ENCODE results near the gene B3GNT9. TPM values are rescaled to one million over a fixed set of nuclear protein-coding genes. Genes with fewer than 3 reads are reported as not detected.

B3GNT9 gene
- total RNA-seq, 4 donors from 2014 or later = 6.8 to 19.2 (median 14.9) TPM

- ATAC-seq (ENCODE audit: low FRiP score) = no peak
- TF ChIP-seq CTCF (IDR thresholded peaks at IDR 0.05) = no peak
- no peak for DNase-seq (ENCODE audit: low spot score)
These were observed 13.3 kb upstream of the B3GNT9 start for GRCh38 chr16:67163999-67164558.

GRCh38 chr16:67163164-67163998, 12.6 kb upstream of the B3GNT9 start:
- DNase-seq (ENCODE audit: low spot score) (no peak), ATAC-seq (ENCODE audit: low FRiP score) (no peak)
- TF ChIP-seq CTCF (IDR thresholded peaks at IDR 0.05) = no peak

GRCh38 chr16:67162506-67163163, 11.8 kb upstream of the B3GNT9 start:
- no peak for TF ChIP-seq CTCF (IDR thresholded peaks at IDR 0.05)
- DNase-seq (ENCODE audit: low spot score) = no peak
- ATAC-seq (ENCODE audit: low FRiP score) = no peak

- no peak for ATAC-seq (ENCODE audit: low FRiP score)
- DNase-seq (ENCODE audit: low spot score) = no peak
- TF ChIP-seq CTCF (IDR thresholded peaks at IDR 0.05) = no peak
These were observed 10.8 kb upstream of the B3GNT9 start for GRCh38 chr16:67161595-67162058.

GRCh38 chr16:67158637-67159600, 8.1 kb upstream of the B3GNT9 start:
- ATAC-seq (ENCODE audit: low FRiP score) = peak; percentile 28
- no peak for TF ChIP-seq CTCF (IDR thresholded peaks at IDR 0.05)
- DNase-seq (ENCODE audit: low spot score) = no peak

GRCh38 chr16:67157892-67158635, 7.3 kb upstream of the B3GNT9 start:
- no peak for TF ChIP-seq CTCF (IDR thresholded peaks at IDR 0.05)
- ATAC-seq (ENCODE audit: low FRiP score) (no peak), DNase-seq (ENCODE audit: low spot score) (no peak)

All from omental fat pad (tissue), 4 donors.